Glutamatergic neuron (in vitro differentiated cells): ENCODE results near the gene PLEKHN1. TPM values are rescaled to one million over a fixed set of nuclear protein-coding genes. Genes with fewer than 3 reads are reported as not detected.

Experiments used
- DNase-seq: peaks from one replicate; pipeline ENCODE4 v3.0.0; 2022
- H3K27ac Mint-ChIP-seq: one replicate; pipeline ENCODE4 v1.8.0; 2020; ENCODE audit warnings: mild to moderate bottlenecking, mixed read lengths, inconsistent platforms; ENCODE audit not compliant: unreplicated experiment
- H3K27me3 Mint-ChIP-seq: one replicate; pipeline ENCODE4 v1.8.0; 2020; ENCODE audit warnings: mild to moderate bottlenecking, moderate library complexity, mixed read lengths, inconsistent platforms; ENCODE audit not compliant: unreplicated experiment
- H3K36me3 Mint-ChIP-seq: one replicate; pipeline ENCODE4 v1.8.0; 2020; ENCODE audit warnings: mild to moderate bottlenecking, mixed read lengths, inconsistent platforms; ENCODE audit not compliant: unreplicated experiment
- H3K4me1 Mint-ChIP-seq: one replicate; pipeline ENCODE4 v1.8.0; 2020; ENCODE audit warnings: mild to moderate bottlenecking, low read depth, mixed read lengths, inconsistent platforms; ENCODE audit not compliant: unreplicated experiment
- H3K4me3 Mint-ChIP-seq: one replicate; pipeline ENCODE4 v1.8.0; 2020; ENCODE audit warnings: mild to moderate bottlenecking, mixed read lengths, inconsistent platforms; ENCODE audit not compliant: unreplicated experiment
- H3K9me3 Mint-ChIP-seq: one replicate; pipeline ENCODE4 v1.8.0; 2020; ENCODE audit warnings: mild to moderate bottlenecking, moderate library complexity, mixed read lengths, inconsistent platforms; ENCODE audit not compliant: unreplicated experiment
- total RNA-seq: library from RNA; stranded (reverse); fragmentation: NEBNext Ultra II Directional; extraction: Animal tissue kit (Norgen Biotek cat#: 25700); gene quantifications from one replicate; pipeline ENCODE4 v1.2.1, GENCODE V29; 2021; ENCODE audit not compliant: unreplicated experiment
- TF ChIP-seq, protein P1 (sequence below): fragments of 200-600 bp; sonication (generic); IDR thresholded peaks from one replicate; pipeline ENCODE4 v1.5.0; 2021; ENCODE audit not compliant: partially characterized antibody, unreplicated experiment

The PLEKHN1 gene
- total RNA-seq, 1 donor from 2014 or later = 0.29 TPM

DNA sequence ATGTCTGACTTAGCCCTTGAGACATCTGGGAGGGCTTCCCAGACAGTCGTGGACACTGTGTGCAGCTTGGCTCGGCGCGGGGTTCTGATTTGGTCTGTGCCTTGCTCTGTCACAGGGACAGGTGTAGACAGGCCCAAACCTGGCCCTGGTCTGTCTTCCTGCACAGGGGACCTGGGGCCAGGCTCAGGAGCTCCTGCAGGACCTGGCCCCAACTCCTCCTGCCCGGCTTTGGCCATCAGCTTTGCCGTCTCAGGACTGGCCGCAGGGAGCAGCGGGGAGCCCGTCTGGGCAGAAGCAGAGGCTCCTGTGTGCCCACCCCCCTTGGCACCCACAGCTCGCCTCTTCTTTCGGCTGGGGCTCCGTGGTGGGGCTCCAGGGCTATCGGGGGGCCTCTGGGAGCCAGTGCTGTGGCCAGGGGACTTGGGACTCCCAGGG lies 13.9 kb downstream of the PLEKHN1 start:
- Mint-ChIP-seq H3K9me3 (peaks cover 3% of the 10 kb centered on the region), H3K4me3 (no peak overlapping the region), H3K36me3 (no peaks in the 10 kb centered on the region), H3K4me1 (no peaks in the 10 kb centered on the region), H3K27ac (no peak overlapping the region), H3K27me3 (peaks cover 7% of the 10 kb centered on the region)
- DNase-seq = no peak
- TF ChIP-seq, protein P1, sequence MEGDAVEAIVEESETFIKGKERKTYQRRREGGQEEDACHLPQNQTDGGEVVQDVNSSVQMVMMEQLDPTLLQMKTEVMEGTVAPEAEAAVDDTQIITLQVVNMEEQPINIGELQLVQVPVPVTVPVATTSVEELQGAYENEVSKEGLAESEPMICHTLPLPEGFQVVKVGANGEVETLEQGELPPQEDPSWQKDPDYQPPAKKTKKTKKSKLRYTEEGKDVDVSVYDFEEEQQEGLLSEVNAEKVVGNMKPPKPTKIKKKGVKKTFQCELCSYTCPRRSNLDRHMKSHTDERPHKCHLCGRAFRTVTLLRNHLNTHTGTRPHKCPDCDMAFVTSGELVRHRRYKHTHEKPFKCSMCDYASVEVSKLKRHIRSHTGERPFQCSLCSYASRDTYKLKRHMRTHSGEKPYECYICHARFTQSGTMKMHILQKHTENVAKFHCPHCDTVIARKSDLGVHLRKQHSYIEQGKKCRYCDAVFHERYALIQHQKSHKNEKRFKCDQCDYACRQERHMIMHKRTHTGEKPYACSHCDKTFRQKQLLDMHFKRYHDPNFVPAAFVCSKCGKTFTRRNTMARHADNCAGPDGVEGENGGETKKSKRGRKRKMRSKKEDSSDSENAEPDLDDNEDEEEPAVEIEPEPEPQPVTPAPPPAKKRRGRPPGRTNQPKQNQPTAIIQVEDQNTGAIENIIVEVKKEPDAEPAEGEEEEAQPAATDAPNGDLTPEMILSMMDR = no peak

DNA sequence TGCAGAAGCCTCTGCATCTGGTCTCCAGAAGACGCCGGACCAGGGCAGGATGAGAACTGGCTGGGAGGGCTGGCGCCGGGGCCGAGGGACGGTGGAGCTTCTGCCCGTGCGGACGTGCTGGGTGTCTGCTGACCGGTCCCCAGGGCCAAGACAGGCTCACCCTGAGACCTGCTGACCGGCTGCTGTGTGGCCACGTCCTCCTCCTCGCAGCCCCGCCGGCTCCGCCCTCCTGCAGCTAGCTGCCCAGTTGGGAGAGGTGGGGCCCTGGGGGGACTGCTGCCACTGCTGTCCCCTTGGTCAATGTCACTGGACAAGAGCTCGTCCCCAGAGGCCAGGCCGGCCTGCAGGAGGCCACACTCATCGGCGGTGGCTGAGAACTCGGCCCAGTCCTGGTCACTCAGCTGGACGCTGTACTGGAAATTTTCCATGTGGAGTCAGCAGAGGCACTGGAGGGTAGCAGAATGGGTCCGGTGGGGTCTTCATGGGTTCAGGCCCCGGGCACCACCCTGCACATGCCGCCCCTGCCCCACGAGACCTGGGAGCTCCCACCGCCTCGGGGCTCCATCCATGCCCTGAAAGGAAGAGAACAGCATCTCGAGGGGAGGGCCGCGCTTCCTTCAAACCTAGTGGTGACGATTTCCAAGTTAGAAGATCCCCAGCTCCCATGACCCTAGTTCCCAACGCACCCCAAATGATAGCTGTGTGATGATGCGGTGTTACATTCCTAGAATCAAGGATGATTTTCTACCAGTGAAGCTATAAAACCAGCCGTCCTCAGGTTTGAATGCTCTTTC lies 14.5 kb downstream of the PLEKHN1 start:
- no peaks in the 10 kb centered on the region for H3K36me3 Mint-ChIP-seq

DNA sequence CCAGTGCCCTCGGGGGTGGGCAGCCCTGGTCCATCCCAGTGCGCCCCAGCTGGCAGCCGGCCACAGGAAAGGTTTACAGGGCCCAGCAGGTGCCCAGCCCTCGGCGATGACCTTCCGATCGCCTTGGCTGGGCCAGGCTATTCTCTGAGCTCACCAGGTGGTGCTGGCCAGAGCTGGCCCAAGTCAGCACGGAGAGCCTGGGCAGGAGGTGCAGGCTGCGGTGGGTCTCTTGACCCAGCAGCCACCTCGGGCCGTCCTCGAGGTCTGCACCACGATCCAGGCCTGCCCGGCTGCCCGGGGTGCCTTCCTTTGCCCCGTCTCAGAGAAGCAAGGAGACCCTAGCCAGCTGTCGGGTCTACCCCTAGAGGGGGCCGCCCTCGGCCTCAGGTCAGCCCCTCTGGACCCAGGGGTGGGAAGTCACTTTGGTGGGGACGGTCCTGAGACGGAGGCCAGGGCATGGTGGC lies 15.2 kb downstream of the PLEKHN1 start:
- TF ChIP-seq, protein P1 = no peak
- Mint-ChIP-seq H3K27me3 (peaks cover 5% of the 10 kb centered on the region), H3K4me1 (peaks cover 3% of the 10 kb centered on the region), H3K9me3 (peaks cover 3% of the 10 kb centered on the region), H3K4me3 (no peak overlapping the region), H3K27ac (no peak overlapping the region), H3K36me3 (no peaks in the 10 kb centered on the region)
- DNase-seq = no peak

More for the DNA sequence above, 14.5 kb downstream of the PLEKHN1 start:
- Mint-ChIP-seq H3K27me3 (peaks cover 5% of the 10 kb centered on the region), H3K27ac (no peak overlapping the region), H3K9me3 (peaks cover 3% of the 10 kb centered on the region), H3K4me1 (peaks cover 3% of the 10 kb centered on the region), H3K4me3 (no peak overlapping the region)
- TF ChIP-seq, protein P1 = no peak
- no peak for DNase-seq

DNA sequence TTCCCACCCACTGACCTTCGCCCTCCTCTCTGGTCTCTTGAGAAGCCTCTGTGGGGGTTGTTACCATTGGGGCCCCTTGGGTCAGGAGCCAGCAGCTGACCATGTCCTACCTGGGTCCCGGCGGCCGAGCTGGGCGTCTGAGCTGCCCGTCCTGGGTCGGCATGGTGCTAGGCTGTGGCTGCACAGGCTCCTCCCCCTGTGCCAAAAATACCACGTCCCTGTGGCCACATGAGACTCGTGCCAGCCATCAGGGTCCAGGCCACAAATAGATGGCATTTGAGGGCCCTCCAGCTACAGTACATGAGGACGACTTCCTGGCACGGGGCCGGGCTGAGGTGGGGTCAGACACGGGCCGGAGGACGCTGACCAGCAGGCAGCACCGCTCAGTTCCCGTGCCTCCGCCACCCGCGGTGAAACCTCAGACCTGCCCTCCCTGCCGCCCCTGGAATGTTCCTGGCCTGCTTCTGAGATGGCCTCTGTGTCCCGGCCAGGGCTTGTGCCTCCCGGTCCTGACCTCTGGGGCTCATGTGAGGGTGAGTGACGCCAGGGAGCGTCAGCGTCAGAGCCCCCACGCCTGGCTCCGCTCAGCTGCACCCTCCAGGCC lies 15.8 kb downstream of the PLEKHN1 start, which contains the start of gene PERM1:
Gene PERM1, minus strand, starts transcription at position 139 of the 604 bp plus-strand sequence. CDS start 1,064 bp downstream, outside the sequence.
- TF ChIP-seq, protein P1 = no peak
- H3K27me3 Mint-ChIP-seq = peaks cover 5% of the 10 kb centered on the region
- DNase-seq = no peak
- H3K4me3 Mint-ChIP-seq = no peak within 1 kb of the TSS
- peaks cover 3% of the 10 kb centered on the region for H3K4me1 Mint-ChIP-seq
- no peak within 1 kb of the TSS for H3K27ac Mint-ChIP-seq
- peaks cover 3% of the 10 kb centered on the region for H3K9me3 Mint-ChIP-seq
- H3K36me3 Mint-ChIP-seq = no peaks in the 10 kb centered on the region
